Muscle layer of duodenum (tissue), 2 donors: Measurements from ENCODE around the gene SCN4A.

Experiments used
- H3K27ac ChIP-seq: one replicate; pipeline ENCODE4 v1.7.0; 2013; ENCODE audit warnings: mild to moderate bottlenecking, low read length
- H3K27me3 ChIP-seq: one replicate; pipeline ENCODE4 v1.7.0; 2013; ENCODE audit warnings: low read depth, mild to moderate bottlenecking, control low read depth, low read length
- H3K36me3 ChIP-seq, 2 donors: one replicate each; pipeline ENCODE4 v1.7.0; 2013; ENCODE audit warnings: low read length in 2 of 2, control low read depth in 1 of 2, mild to moderate bottlenecking in 1 of 2; ENCODE audit not compliant: insufficient read depth in 2 of 2, control insufficient read depth in 1 of 2
- H3K4me1 ChIP-seq, 2 donors: one replicate each; pipeline ENCODE4 v1.7.0; 2013; ENCODE audit warnings: low read length in 2 of 2, mild to moderate bottlenecking in 2 of 2, control low read depth in 1 of 2, moderate library complexity in 1 of 2; ENCODE audit not compliant: insufficient read depth in 2 of 2, control insufficient read depth in 1 of 2
- H3K4me3 ChIP-seq, 2 donors: one replicate each; pipeline ENCODE4 v1.7.0; 2013; ENCODE audit warnings: low read length in 2 of 2, low read depth in 1 of 2, mild to moderate bottlenecking in 1 of 2
- H3K9me3 ChIP-seq, 2 donors: one replicate each; pipeline ENCODE4 v1.7.0; 2013; ENCODE audit warnings: low read length in 2 of 2, control low read depth in 1 of 2, mild to moderate bottlenecking in 1 of 2; ENCODE audit not compliant: control insufficient read depth in 1 of 2
- donor health status: healthy.

SCN4A gene

GRCh38 chr17:63960430-63960829 lies 12.3 kb downstream of the SCN4A start:
- Histone ChIP-seq H3K4me1 (peaks cover 0 to 9% of the 10 kb centered on the region in 2 donors), H3K27ac (no peak overlapping the region), H3K4me3 (no peak overlapping the region), H3K27me3 (no peaks in the 10 kb centered on the region), H3K36me3 (no peaks in the 10 kb centered on the region), H3K9me3 (no peaks in the 10 kb centered on the region)

- no peaks in the 10 kb centered on the region for H3K27me3 ChIP-seq
- no peaks in the 10 kb centered on the region for H3K36me3 ChIP-seq
- H3K4me1 ChIP-seq: peaks cover 0 to 9% of the 10 kb centered on the region in 2 donors
- no peaks in the 10 kb centered on the region for H3K9me3 ChIP-seq
- H3K27ac ChIP-seq: no peak overlapping the region
- H3K4me3 ChIP-seq: no peak overlapping the region
Measured at GRCh38 chr17:63960006-63960405, 12.7 kb downstream of the SCN4A start.

- no peak overlapping the region for H3K27ac ChIP-seq
- no peak overlapping the region for H3K4me3 ChIP-seq
- H3K27me3 ChIP-seq: no peaks in the 10 kb centered on the region
- peaks cover 0 to 7% of the 10 kb centered on the region in 2 donors for H3K4me1 ChIP-seq
- H3K9me3 ChIP-seq: no peaks in the 10 kb centered on the region
- no peaks in the 10 kb centered on the region for H3K36me3 ChIP-seq
Measured at GRCh38 chr17:63956296-63956920, 16.3 kb downstream of the SCN4A start.

GRCh38 chr17:63955791-63956190 lies 16.9 kb downstream of the SCN4A start:
- H3K9me3 ChIP-seq: no peaks in the 10 kb centered on the region
- H3K4me3 ChIP-seq: no peak overlapping the region
- peaks cover 0 to 1% of the 10 kb centered on the region in 2 donors for H3K4me1 ChIP-seq
- H3K27me3 ChIP-seq: no peaks in the 10 kb centered on the region
- H3K27ac ChIP-seq: no peak overlapping the region
- no peaks in the 10 kb centered on the region for H3K36me3 ChIP-seq

GRCh38 chr17:63955232-63955631 lies 17.5 kb downstream of the SCN4A start:
- Histone ChIP-seq H3K4me1 (no peaks in the 10 kb centered on the region), H3K4me3 (no peak overlapping the region), H3K36me3 (no peaks in the 10 kb centered on the region), H3K27me3 (no peaks in the 10 kb centered on the region), H3K9me3 (no peaks in the 10 kb centered on the region), H3K27ac (no peak overlapping the region)

GRCh38 chr17:63954402-63955063 lies 18.2 kb downstream of the SCN4A start:
- no peaks in the 10 kb centered on the region for H3K9me3 ChIP-seq
- no peak overlapping the region for H3K27ac ChIP-seq
- H3K36me3 ChIP-seq: no peaks in the 10 kb centered on the region
- H3K4me3 ChIP-seq: no peak overlapping the region
- no peaks in the 10 kb centered on the region for H3K4me1 ChIP-seq
- no peaks in the 10 kb centered on the region for H3K27me3 ChIP-seq

GRCh38 chr17:63950940-63951907 lies 21.5 kb downstream of the SCN4A start:
- no peak overlapping the region for H3K27ac ChIP-seq
- no peaks in the 10 kb centered on the region for H3K9me3 ChIP-seq
- H3K27me3 ChIP-seq: no peaks in the 10 kb centered on the region
- H3K4me1 ChIP-seq: no peaks in the 10 kb centered on the region
- no peak overlapping the region for H3K4me3 ChIP-seq
- no peaks in the 10 kb centered on the region for H3K36me3 ChIP-seq

GRCh38 chr17:63949576-63950250 lies 23.0 kb downstream of the SCN4A start:
- Histone ChIP-seq H3K9me3 (no peaks in the 10 kb centered on the region), H3K27me3 (no peaks in the 10 kb centered on the region), H3K4me3 (no peak overlapping the region), H3K27ac (no peak overlapping the region), H3K4me1 (no peaks in the 10 kb centered on the region), H3K36me3 (no peaks in the 10 kb centered on the region)

GRCh38 chr17:63948521-63948920 lies 24.2 kb downstream of the SCN4A start:
- no peaks in the 10 kb centered on the region for H3K4me1 ChIP-seq
- no peak overlapping the region for H3K27ac ChIP-seq
- H3K9me3 ChIP-seq: no peaks in the 10 kb centered on the region
- H3K4me3 ChIP-seq: no peak overlapping the region
- no peaks in the 10 kb centered on the region for H3K27me3 ChIP-seq
- H3K36me3 ChIP-seq: no peaks in the 10 kb centered on the region

GRCh38 chr17:63947711-63948330 lies 24.9 kb downstream of the SCN4A start:
- Histone ChIP-seq H3K36me3 (no peaks in the 10 kb centered on the region), H3K4me1 (no peaks in the 10 kb centered on the region), H3K27ac (no peak overlapping the region), H3K27me3 (no peaks in the 10 kb centered on the region), H3K9me3 (no peaks in the 10 kb centered on the region), H3K4me3 (no peak overlapping the region)
